GM19438 (cell line): ENCODE measurements around the gene MGP.

ENCODE experiments used
- ATAC-seq: cut with Tn5 transposase; IDR thresholded peaks from one replicate; pipeline ENCODE4 v1.9.1; 2021; ENCODE audit warnings: low read depth; ENCODE audit not compliant: unreplicated experiment

The MGP gene

GRCh38 chr12:14904854-14905253, 19.2 kb upstream of the MGP start:
- ATAC-seq, result no peak

- no peak for ATAC-seq
Observed at GRCh38 chr12:14903386-14904098, 17.9 kb upstream of the MGP start.

GRCh38 chr12:14902465-14902864, 16.8 kb upstream of the MGP start:
- no peak for ATAC-seq

GRCh38 chr12:14901228-14901562, 15.5 kb upstream of the MGP start:
- ATAC-seq, result no peak

GRCh38 chr12:14900521-14901227, 15.0 kb upstream of the MGP start:
- ATAC-seq, result no peak

- ATAC-seq, result no peak
Observed at GRCh38 chr12:14896521-14897169, 11.0 kb upstream of the MGP start.

- ATAC-seq, result no peak
Observed at GRCh38 chr12:14893506-14894250, 8.0 kb upstream of the MGP start.

- no peak for ATAC-seq
Observed at GRCh38 chr12:14892726-14893505, 7.3 kb upstream of the MGP start.

- ATAC-seq, result no peak
Observed at GRCh38 chr12:14890701-14891100, 5.0 kb upstream of the MGP start.

GRCh38 chr12:14886271-14886670, 617 bp upstream of the MGP start:
- ATAC-seq, result no peak

- ATAC-seq, result peak; percentile 92
Observed at GRCh38 chr12:14884458-14884878, 1.2 kb downstream of the MGP start.

GRCh38 chr12:14883686-14884085, 2.0 kb downstream of the MGP start:
- no peak for ATAC-seq

- no peak for ATAC-seq
Observed at GRCh38 chr12:14880890-14881453, 4.7 kb downstream of the MGP start.

GRCh38 chr12:14879222-14879933, 6.3 kb downstream of the MGP start:
- no peak for ATAC-seq

- ATAC-seq, result no peak
Observed at GRCh38 chr12:14878488-14878887, 7.2 kb downstream of the MGP start.

- ATAC-seq, result no peak
Observed at GRCh38 chr12:14876833-14877232, 8.8 kb downstream of the MGP start.

- no peak for ATAC-seq
Observed at GRCh38 chr12:14874882-14875281, 10.8 kb downstream of the MGP start.

GRCh38 chr12:14873440-14874185, 12.0 kb downstream of the MGP start:
- no peak for ATAC-seq

- ATAC-seq, result no peak
Observed at GRCh38 chr12:14871886-14872285, 13.8 kb downstream of the MGP start.
